ENCODE data around the gene UBL3.

The UBL3 gene

GRCh38 chr13:29782798-29783197 lies 67.6 kb downstream of the UBL3 start:
- FAIRE-seq: no peak
- TF ChIP-seq POLR2A (IDR thresholded peaks at IDR 0.05; ENCODE audit: low read depth, low read length): no peak
- DNase-seq (ENCODE audit: insufficient read length, low spot score): no peak

DNA sequence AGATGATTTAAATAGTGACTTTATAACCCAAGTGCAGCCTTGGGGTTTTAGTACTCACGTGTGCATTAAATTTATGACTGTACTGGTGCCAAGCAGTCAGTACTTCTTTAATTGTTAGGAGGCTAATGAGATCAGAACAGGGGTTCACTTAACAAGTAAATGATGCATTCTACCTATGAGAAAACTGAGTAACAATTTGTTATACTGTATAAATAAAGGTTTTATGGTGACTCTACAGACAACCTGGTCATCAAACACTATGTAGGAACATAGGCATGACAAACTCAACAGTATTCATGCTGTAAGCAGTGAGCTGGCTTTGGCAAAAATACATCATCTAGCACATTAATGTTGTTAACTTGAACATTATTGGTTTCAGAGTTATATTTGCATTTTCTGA lies 75.6 kb downstream of the UBL3 start:
- DNase-seq (ENCODE audit: insufficient read length, low spot score): no peak
- no peak for FAIRE-seq
- no peak for TF ChIP-seq POLR2A (IDR thresholded peaks at IDR 0.05; ENCODE audit: low read depth, low read length)

- no peak for TF ChIP-seq POLR2A (IDR thresholded peaks at IDR 0.05; ENCODE audit: low read depth, low read length)
- DNase-seq (ENCODE audit: insufficient read length, low spot score): no peak
- no peak for FAIRE-seq
Observed at GRCh38 chr13:29771247-29771646, 79.2 kb downstream of the UBL3 start.

GRCh38 chr13:29767006-29767405 lies 83.4 kb downstream of the UBL3 start:
- no peak for DNase-seq (ENCODE audit: insufficient read length, low spot score)
- FAIRE-seq: no peak
- no peak for TF ChIP-seq POLR2A (IDR thresholded peaks at IDR 0.05; ENCODE audit: low read depth, low read length)

DNA sequence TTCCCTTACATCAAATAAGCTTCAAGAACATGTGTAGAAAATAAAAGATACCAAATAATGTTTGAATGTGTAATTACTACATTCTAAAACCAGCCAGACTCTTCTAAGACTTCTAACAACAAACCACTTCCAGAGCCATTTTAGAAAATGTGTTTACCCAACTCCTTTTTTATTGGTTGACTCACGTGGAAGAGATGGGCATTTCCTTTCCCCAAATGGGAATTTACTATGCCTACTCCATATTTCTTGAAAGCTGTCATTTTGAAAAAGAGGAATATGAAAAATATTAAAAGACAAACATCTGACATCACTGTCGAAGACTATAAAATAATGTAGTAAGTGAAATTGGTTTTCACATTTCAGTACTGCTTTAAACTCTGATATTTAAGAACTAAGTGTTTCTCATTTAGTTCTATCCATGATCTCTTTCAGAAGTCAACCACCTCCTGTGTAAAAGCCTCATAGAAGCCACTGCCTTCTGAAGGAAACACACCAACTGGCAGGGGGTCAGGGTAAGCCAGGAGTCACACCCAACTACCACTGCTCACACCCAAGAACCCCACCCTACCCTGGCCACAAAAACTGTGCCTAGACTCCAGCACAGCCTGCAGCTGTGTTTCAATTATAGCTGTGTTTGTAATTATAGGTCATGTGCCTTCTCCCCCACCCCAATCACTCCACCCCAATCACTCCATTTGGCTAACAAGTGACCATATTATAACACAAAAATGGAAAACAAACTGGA lies 86.8 kb downstream of the UBL3 start:
- FAIRE-seq: no peak

DNA sequence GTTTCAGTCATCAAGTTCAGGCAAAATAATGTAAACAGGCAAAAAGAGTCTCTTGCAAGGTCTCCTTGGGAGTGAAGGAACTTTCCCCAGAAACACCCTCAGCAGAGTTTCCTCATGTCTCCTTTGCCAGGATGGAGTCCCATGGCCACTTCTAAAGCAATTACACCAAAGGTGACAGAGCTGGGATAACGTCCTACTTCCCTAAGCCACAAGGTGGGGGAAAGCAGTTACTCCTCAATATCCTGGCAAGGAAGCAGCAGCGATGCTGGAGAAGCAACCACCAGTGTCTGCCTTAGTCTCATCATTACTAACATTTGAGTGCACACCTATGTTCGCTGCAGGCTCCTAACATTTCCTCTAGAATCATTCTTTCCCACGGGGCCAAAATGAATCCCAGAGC lies 88.6 kb downstream of the UBL3 start:
- TF ChIP-seq POLR2A (IDR thresholded peaks at IDR 0.05; ENCODE audit: low read depth, low read length): no peak
- FAIRE-seq: no peak
- DNase-seq (ENCODE audit: insufficient read length, low spot score): no peak

More for the DNA sequence above, 86.8 kb downstream of the UBL3 start:
- no peak for DNase-seq (ENCODE audit: insufficient read length, low spot score)
- TF ChIP-seq POLR2A (IDR thresholded peaks at IDR 0.05; ENCODE audit: low read depth, low read length): no peak

- no peak for TF ChIP-seq POLR2A (IDR thresholded peaks at IDR 0.05; ENCODE audit: low read depth, low read length)
- FAIRE-seq: no peak
- DNase-seq (ENCODE audit: insufficient read length, low spot score): no peak
Observed at GRCh38 chr13:29761160-29761559, 89.3 kb downstream of the UBL3 start.

DNA sequence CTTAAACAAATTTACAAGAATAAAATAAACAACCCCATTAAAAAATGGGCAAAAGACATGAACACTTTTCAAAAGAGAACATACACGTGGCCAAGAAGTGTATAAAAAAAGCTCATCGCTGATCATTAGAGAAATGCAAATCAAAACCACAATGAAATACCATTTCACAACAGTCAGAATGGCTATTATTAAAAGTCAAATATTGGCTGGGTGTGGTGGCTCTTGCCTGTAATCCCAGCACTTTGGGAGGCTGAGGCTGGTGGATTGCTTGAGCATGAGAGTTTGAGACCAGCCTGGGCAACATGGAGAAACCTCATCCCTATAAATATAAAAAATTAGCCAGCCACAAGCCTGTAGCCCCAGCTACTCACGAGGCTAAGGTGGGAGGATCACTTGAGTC lies 89.9 kb downstream of the UBL3 start:
- DNase-seq (ENCODE audit: insufficient read length, low spot score) (no peak), FAIRE-seq (no peak)
- TF ChIP-seq POLR2A (IDR thresholded peaks at IDR 0.05; ENCODE audit: low read depth, low read length): no peak

- FAIRE-seq: no peak
- DNase-seq (ENCODE audit: insufficient read length, low spot score): no peak
- TF ChIP-seq POLR2A (IDR thresholded peaks at IDR 0.05; ENCODE audit: low read depth, low read length): no peak
Observed at GRCh38 chr13:29758531-29759114, 91.8 kb downstream of the UBL3 start.

- no peak for DNase-seq (ENCODE audit: insufficient read length, low spot score)
- FAIRE-seq: no peak
- TF ChIP-seq POLR2A (IDR thresholded peaks at IDR 0.05; ENCODE audit: low read depth, low read length): no peak
Observed at GRCh38 chr13:29756506-29756905, 93.9 kb downstream of the UBL3 start.

- DNase-seq (ENCODE audit: insufficient read length, low spot score) (no peak), FAIRE-seq (no peak)
- TF ChIP-seq POLR2A (IDR thresholded peaks at IDR 0.05; ENCODE audit: low read depth, low read length): no peak
Observed at GRCh38 chr13:29754473-29754806, 96.0 kb downstream of the UBL3 start.

GRCh38 chr13:29753618-29754472 lies 96.6 kb downstream of the UBL3 start:
- no peak for DNase-seq (ENCODE audit: insufficient read length, low spot score)
- no peak for FAIRE-seq
- no peak for TF ChIP-seq POLR2A (IDR thresholded peaks at IDR 0.05; ENCODE audit: low read depth, low read length)

DNA sequence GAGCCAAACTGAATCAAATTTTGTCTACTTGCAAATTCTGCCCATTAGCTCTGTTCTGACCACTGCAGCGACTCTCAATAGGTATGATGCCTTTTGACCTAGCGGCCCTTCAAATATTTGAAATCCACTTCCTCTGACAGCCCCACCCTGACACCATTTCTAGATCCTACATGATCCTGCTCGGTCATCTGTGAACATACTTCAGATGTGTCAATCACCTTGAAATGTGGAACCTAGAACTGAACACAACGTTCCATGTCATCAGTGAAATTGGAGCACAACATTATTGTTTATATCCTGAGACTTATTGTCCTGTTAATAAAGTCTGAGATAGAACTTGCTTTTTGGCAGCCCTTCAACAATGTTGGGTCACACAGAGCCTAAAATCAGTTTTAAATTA lies 98.2 kb downstream of the UBL3 start:
- FAIRE-seq: no peak
- DNase-seq (ENCODE audit: insufficient read length, low spot score): no peak
- TF ChIP-seq POLR2A (IDR thresholded peaks at IDR 0.05; ENCODE audit: low read depth, low read length): no peak

DNA sequence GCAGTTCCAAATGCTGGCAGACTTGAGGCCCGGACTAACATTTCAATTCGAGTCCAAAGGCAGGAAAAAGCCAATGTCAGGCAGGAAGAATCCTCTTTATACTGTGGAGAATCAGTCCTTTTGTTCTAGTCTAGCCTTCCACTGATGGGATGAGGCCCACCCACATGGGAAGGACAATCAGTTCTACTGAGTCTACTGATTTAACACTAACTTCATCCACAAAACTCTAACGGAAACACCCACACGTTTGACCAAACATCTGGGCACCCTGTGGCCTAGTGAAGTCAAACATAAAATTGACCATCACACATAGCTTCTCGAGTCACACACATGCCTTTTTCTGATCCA lies 100.3 kb downstream of the UBL3 start:
- no peak for TF ChIP-seq POLR2A (IDR thresholded peaks at IDR 0.05; ENCODE audit: low read depth, low read length)
- DNase-seq (ENCODE audit: insufficient read length, low spot score): no peak
- no peak for FAIRE-seq
